HuH-7.5 (cell line): Measurements from ENCODE around the gene ADRA2B.
A peak's percentile ranks its signal among the peaks of the same experiment; 100 is the strongest.

Experiments
- DNase-seq: peaks from one replicate; pipeline ENCODE4 v3.0.0; 2011; ENCODE audit warnings: low spot score

Gene ADRA2B

DNA sequence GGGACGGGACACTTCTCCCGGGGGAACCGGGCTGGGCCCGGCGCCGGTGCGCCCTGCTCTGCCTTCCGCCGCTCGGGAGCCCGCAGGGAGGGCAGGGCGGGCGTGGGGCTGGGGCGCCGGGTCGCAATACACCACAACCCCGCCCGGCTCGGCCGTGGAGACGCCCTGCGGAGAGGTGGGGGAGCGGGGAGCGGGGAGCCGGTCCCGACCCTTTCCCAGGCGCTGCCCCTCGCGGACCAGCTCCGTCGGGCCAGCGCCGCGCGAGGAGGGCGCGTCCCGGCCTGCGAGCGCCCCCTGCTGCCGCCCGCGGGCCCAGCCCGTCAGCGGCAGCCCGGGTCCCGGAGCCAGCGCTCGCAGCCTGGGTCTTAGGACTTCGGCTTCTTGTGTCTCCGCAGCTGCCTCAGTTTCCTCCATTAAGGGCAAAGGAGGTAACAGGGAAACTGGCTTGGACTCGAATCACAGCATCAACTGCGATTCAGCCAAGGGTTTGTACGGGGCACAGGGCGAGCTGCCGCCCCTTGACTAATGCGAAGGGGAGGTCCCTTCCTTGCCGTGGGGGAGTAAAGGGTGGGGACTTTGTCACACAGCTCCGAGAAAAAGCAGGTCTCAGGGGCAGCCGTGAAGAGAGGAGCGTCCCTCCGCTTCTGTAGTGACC, 635 bp upstream of the ADRA2B start:
- peak; percentile 94 for DNase-seq

DNA sequence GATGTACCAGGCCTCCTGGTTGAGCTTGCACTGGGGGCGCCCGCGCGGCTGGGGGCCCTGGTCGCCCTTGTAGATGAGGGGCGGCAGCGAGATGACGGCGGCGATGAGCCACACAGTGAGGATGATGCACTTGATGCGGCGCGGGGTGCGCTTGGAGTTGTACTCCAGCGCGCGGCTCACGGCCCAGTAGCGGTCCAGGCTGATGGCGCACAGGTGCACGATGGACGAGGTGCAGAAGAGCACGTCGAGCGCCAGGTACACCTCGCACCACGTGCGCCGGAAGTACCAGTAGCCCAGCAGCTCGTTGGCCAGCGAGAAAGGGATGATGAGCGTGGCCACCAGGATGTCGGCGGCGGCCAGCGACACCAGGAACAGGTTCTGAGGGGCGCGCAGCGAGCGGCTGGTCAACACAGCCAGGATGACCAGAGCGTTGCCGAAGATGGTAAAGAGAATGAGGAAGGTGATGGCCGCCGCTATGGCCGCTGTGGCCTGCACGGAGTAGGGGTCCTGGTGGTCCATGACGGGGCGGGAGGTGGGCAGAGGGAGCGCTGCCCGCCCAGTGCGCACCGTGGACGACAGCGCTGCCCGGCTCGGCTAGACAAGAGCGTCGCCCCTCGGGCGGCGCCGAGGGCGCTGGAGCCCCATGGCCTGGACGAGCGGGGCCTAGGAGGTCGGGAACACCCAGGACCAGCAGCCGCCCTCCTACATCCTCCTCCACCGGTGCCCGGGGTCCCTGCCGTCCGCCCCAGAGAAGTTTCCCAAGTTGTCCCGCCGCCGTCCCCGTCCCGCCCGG, 544 bp downstream of the ADRA2B start:
- DNase-seq = no peak

- no peak for DNase-seq
Measured at GRCh38 chr2:96114903-96115581, 1.3 kb downstream of the ADRA2B start.

GRCh38 chr2:96114546-96114902, 1.8 kb downstream of the ADRA2B start:
- DNase-seq = no peak

DNA sequence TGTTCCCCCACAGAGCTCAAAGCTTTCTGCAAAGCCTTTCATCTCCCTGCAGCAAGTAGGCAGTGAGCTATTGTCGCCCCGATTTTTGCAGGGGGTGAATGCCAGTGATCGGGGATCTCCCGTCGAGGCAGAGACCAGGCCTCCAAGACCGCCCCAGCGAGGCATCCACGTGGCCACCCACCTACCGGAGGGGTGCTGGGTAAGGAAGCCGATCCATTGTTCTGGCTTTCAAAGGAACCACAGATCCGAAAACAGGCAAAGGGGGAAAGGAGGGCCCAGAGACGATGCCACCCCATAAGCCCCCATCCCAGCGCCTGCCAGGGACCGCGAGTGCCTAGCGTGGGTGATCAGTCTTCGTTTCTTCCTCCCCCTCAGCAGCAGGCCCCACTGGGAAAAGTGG, 2.4 kb downstream of the ADRA2B start:
- DNase-seq = no peak

DNA sequence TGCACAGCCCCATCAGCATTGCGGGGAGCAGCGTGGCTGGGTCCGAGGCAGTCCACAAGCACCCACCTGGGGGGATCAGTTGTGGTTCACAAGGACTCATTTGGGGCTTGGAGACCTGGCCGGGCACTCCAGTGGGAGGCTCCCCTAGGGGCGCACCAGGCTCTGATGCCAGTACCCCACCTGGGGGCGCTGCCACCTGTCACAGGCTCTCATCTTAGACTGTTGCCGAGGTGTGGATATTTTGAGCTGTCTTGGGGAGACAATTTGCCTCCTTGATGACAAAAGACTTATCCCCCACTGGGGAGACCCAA, 3.0 kb downstream of the ADRA2B start:
- DNase-seq = no peak

- DNase-seq = no peak
Measured at GRCh38 chr2:96112501-96113366, 3.6 kb downstream of the ADRA2B start.

- no peak for DNase-seq
Measured at GRCh38 chr2:96111823-96112500, 4.4 kb downstream of the ADRA2B start.

- no peak for DNase-seq
Measured at GRCh38 chr2:96111257-96111640, 5.1 kb downstream of the ADRA2B start.

DNA sequence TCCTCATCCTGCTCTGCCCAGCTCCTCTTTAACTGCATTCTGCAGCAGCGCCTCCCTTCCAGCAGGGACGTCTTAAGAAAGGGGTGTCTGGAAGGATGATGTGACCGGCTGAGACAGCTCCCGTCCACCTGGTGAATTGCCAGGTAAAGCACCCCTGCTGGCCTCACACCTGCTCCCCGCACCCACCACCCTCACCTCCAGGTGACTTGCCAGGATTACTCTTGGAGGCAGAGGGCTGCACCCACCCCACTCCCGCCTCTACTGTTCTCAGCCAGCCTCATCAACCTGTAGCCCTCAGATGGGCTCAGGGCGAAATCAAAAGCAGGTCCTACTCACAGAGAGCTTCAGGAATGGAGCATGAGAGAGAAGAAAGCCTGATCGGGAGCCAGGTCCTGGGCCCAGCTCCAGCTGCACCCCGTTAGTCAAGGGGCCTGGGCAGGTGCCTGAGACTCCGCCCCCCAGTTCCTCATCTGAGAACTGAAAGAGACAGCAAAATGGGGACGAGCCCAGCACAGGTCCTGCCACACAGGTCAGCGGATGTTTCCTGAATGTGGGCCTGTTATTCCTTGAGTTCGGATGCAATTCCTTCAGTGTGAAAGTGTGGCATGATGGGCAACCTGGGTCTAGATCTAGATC, 5.6 kb downstream of the ADRA2B start:
- no peak for DNase-seq

DNA sequence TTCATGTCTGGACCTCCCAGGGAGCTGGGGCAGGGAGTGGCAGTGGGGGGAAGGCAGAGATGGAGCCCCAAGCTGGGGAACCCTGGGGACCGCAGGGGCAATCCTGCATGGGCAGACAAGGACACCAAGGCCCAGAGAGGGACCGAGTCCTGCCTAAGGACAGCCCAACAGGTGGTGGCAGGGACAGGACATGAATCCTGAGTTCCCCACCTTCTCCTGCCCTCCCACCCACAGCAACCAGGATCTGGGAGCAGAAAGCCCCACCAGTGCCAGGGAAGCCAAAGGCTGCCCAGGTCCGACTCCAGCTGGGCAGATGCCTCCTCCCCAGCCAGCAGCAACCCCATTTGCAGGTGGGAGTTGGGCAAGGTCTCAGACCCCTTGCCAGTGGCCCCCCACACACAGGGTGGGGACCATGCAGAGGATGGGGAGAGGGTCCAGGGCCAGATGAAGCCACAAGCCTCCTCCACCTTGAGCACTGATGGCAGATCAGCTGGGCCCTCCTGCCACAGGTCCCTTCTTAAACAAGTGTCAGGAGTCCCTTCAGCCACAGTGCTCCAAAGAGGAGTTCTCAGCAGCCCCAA, 6.3 kb downstream of the ADRA2B start:
- no peak for DNase-seq

DNA sequence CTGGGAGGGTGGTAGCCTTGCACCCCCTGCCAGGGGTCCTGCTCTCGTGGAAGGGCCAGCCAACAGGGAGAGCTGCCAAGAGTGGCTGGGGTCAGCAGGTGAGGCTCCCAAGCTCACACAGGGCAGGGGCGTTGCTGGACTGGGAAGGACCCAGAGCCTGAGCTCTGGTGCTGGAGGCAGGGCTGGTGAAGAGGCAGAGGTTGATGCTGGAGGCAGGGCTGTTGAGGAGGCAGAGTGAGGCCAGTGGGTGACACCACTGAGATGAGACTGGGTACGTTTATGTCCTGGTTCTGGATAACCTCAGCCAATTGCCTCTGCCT, 7.0 kb downstream of the ADRA2B start:
- DNase-seq = no peak

- DNase-seq = no peak
Measured at GRCh38 chr2:96108541-96109360, 7.6 kb downstream of the ADRA2B start.

DNA sequence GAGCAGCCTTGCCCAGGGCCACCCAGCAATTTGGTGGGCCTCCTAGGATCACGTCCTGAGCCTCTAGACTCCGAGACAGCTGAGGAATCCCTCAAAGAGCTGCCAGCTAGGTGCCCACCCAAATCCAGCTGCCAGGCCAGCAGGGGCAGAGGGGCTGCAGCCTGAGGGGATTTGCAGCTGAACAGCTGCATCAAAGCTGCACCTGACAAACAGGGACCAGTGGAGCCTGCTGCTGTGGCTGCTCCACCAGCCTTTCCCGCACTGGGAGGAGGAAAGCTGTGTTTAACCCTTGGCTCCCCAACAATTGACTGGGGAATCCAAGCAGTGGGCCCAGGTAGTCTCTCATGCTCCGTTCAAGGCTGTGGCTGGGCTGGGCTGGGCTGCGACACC, 8.2 kb downstream of the ADRA2B start:
- DNase-seq = no peak

DNA sequence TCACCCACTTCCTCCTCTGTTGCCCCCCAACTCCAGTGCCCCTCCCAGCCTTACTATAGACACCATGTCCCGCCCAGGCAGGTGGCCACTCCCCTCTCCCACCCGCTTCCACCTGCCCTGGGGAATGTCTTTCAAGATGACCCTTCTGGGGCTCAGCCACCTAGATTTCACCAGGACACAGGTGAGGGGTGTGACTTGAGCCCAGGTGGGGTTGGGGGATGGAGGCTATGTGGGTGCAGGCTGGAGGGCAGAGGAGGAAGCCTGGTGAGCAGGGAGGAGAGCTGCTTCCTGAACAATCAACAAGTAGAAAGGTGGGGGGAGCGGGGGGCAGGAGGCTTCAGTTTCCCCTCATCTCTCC, 8.7 kb downstream of the ADRA2B start:
- DNase-seq = no peak

DNA sequence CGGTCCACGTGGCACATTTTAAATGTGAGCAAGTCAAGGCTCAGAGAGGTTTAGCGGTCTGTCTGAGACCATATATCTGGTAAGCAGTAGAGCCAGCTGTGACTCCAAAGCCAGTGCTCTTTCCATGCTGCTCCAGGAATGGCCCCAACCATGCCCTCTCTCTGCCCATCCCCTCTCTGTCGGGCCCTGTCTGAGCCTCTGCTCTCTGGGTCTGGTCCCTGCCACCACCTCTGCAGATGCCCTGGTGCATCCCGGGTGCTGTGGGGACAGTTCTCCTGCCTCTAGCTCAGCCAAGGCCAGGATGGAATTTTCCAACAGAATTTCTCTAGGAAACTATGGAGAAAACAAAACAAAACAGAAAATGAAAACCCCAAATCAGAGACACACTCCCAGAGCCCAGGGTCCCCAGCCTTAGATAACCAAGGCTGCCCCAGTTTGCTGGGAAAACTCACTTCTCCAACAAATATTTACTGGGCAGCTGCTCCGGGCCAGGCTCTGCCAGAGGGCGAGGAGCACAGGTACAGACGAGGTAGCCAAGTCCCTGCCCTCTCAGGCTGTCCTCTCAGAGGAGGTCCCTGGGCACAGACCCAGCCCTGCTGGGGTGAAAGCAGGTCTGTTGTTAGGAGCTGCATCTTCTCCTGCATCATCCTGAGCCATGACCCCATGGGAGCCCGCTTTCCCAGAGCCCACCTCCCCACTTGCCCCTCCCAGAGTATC, 9.2 kb downstream of the ADRA2B start:
- no peak for DNase-seq

GRCh38 chr2:96105994-96106715, 10.2 kb downstream of the ADRA2B start:
- no peak for DNase-seq

- DNase-seq = no peak
Measured at GRCh38 chr2:96105152-96105915, 11.0 kb downstream of the ADRA2B start.
